ENCODE data around the gene GALNS.

DNA sequence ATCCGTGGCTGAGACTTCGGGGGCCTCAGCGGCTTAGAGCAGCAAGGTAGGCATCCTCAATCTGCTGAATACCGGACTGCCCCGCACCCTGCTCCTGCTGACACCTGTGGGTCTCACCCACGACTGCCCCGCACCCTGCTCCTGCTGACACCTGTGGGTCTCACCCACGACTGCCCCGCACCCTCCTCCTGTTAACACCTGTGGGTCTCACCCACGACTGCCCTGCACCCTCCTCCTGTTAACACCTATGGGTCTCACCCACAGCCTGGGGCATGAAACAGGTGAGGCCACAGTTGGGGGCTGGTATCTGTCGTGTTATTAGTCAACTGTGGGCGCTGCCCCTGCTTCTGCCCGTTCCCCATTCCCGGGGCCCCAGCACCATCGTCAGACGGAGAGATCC lies 46.0 kb upstream of the GALNS start:
- TF ChIP-seq ZNF8 (CRISPR knock-in tag; IDR thresholded peaks at IDR 0.05) (no peak), ARNTL (CRISPR knock-in tag; IDR thresholded peaks at IDR 0.05; ENCODE audit: borderline replicate concordance, low read depth) (no peak), ZFP30 (CRISPR knock-in tag; IDR thresholded peaks at IDR 0.05) (no peak), ESRRG (CRISPR knock-in tag; IDR thresholded peaks at IDR 0.05) (no peak), ZFP3 (CRISPR knock-in tag; IDR thresholded peaks at IDR 0.05) (no peak), BACH2 (CRISPR knock-in tag; IDR thresholded peaks at IDR 0.05; ENCODE audit: borderline replicate concordance) (no peak), GLIS3 (CRISPR knock-in tag; IDR thresholded peaks at IDR 0.05) (no peak), CREB5 (CRISPR knock-in tag; IDR thresholded peaks at IDR 0.05; ENCODE audit: low read depth) (no peak), ZC3H10 (CRISPR knock-in tag; IDR thresholded peaks at IDR 0.05) (no peak), OSR1 (CRISPR knock-in tag; IDR thresholded peaks at IDR 0.05) (no peak), ISL1 (CRISPR knock-in tag; IDR thresholded peaks at IDR 0.05) (no peak)
- TF ChIP-seq, protein P1, sequence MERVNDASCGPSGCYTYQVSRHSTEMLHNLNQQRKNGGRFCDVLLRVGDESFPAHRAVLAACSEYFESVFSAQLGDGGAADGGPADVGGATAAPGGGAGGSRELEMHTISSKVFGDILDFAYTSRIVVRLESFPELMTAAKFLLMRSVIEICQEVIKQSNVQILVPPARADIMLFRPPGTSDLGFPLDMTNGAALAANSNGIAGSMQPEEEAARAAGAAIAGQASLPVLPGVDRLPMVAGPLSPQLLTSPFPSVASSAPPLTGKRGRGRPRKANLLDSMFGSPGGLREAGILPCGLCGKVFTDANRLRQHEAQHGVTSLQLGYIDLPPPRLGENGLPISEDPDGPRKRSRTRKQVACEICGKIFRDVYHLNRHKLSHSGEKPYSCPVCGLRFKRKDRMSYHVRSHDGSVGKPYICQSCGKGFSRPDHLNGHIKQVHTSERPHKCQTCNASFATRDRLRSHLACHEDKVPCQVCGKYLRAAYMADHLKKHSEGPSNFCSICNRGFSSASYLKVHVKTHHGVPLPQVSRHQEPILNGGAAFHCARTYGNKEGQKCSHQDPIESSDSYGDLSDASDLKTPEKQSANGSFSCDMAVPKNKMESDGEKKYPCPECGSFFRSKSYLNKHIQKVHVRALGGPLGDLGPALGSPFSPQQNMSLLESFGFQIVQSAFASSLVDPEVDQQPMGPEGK (CRISPR knock-in tag; IDR thresholded peaks at IDR 0.05; ENCODE audit: borderline replicate concordance), result no peak

Measured in SK-N-SH treated with all-trans-retinoic acid at 6 μM for 48 hours (cell line).